AG09309 (cell line): ENCODE data around the gene TEDC1.

ENCODE experiments used
- DNase-seq: peaks from one replicate; pipeline ENCODE4 v3.0.0-alpha.2; 2010; ENCODE audit warnings: low read depth
- H3K4me3 ChIP-seq: 2 replicates; pipeline ENCODE4 v1.5.1; 2011; ENCODE audit warnings: mild to moderate bottlenecking, low read depth, low read length, moderate library complexity; ENCODE audit not compliant: control insufficient read depth
- CTCF ChIP-seq: IDR thresholded peaks from 2 replicates; pipeline ENCODE4 v1.5.1; 2011; ENCODE audit warnings: mild to moderate bottlenecking, low read depth, low read length, inconsistent platforms; ENCODE audit not compliant: insufficient read depth, control insufficient read depth; ENCODE audit errors: missing control alignments

Gene TEDC1

GRCh38 chr14:105489542-105490266 lies 1.3 kb upstream of the TEDC1 start:
- peak; percentile 76 for TF ChIP-seq CTCF
- H3K4me3 ChIP-seq, result peak overlapping the region; percentile 68
- DNase-seq, result peak; percentile 27

GRCh38 chr14:105490267-105490571 lies 827 bp upstream of the TEDC1 start:
- H3K4me3 ChIP-seq, result peak overlapping the region; percentile 68
- no peak for DNase-seq
- no peak for TF ChIP-seq CTCF

- H3K4me3 ChIP-seq, result peak overlapping the region; percentile 36
- TF ChIP-seq CTCF, result no peak
- no peak for DNase-seq
Measured at GRCh38 chr14:105491366-105491973, 424 bp downstream of the TEDC1 start.

GRCh38 chr14:105492031-105492970 lies 1.3 kb downstream of the TEDC1 start:
- no peak for TF ChIP-seq CTCF
- peak overlapping the region; percentile 36 for H3K4me3 ChIP-seq

GRCh38 chr14:105492971-105493871 lies 2.2 kb downstream of the TEDC1 start:
- TF ChIP-seq CTCF, result no peak
- no peak overlapping the region for H3K4me3 ChIP-seq
- no peak for DNase-seq

More at GRCh38 chr14:105492031-105492970, 1.3 kb downstream of the TEDC1 start:
- DNase-seq, result no peak
